Activated B cell treated with CpG ODN at 0.5 μM for 24 hours (primary cell): ENCODE results near the gene MCM8. TPM values are rescaled to one million over a fixed set of nuclear protein-coding genes. Genes with fewer than 3 reads are reported as not detected.

Experiments used
- ATAC-seq: fragments of 200-7000 bp; cut with Tn5 transposase; one replicate; pipeline ENCODE4 v1.10.0; 2021; ENCODE audit warnings: low read depth, mild to moderate bottlenecking, moderate library complexity
- CTCF ChIA-PET: fragments of 350-600 bp; sonication (Branson Sonifier 250); formaldehyde crosslinking; loops from one replicate; lab custom pipeline; 2021; ENCODE audit warnings: antibody characterized with exemption; lab: Charles Lee
- POLR2A ChIA-PET: fragments of 350-600 bp; sonication (Branson Sonifier 250); formaldehyde crosslinking; loops from one replicate; lab custom pipeline; 2021; ENCODE audit warnings: antibody characterized with exemption; lab: Charles Lee
- DNase-seq: peaks from one replicate; pipeline ENCODE4 v3.0.0; 2022
- H3K27ac Mint-ChIP-seq: one replicate; pipeline ENCODE4 v1.8.0; 2020; ENCODE audit warnings: mixed read lengths
- H3K27me3 Mint-ChIP-seq: one replicate; pipeline ENCODE4 v1.8.0; 2021; ENCODE audit warnings: mixed read lengths
- H3K36me3 Mint-ChIP-seq: one replicate; pipeline ENCODE4 v1.8.0; 2021; ENCODE audit warnings: low read depth, mixed read lengths
- H3K4me1 Mint-ChIP-seq: one replicate; pipeline ENCODE4 v1.8.0; 2021; ENCODE audit warnings: mixed read lengths
- H3K4me3 Mint-ChIP-seq: one replicate; pipeline ENCODE4 v1.8.0; 2020; ENCODE audit warnings: mild to moderate bottlenecking, mixed read lengths
- H3K9me3 Mint-ChIP-seq: one replicate; pipeline ENCODE4 v1.8.0; 2020; ENCODE audit warnings: mixed read lengths
- intact Hi-C: fragments of 100-400 bp; cut with micrococcal nuclease; formaldehyde crosslinking; loops from one replicate; pipeline ENCODE4 v1.15.1; 2024
- total RNA-seq: library from RNA; stranded (reverse); gene quantifications from 2 replicates; pipeline ENCODE4 v1.2.3, GENCODE V29; 2022
- TF ChIP-seq, protein P1 (sequence below): fragments of 200-600 bp; IDR thresholded peaks from one replicate; pipeline ENCODE4 v1.8.0; 2022; ENCODE audit warnings: antibody characterized with exemption, mild to moderate bottlenecking

MCM8 gene
- total RNA-seq, 1 donor from 2014 or later, result 13.0 TPM

DNA sequence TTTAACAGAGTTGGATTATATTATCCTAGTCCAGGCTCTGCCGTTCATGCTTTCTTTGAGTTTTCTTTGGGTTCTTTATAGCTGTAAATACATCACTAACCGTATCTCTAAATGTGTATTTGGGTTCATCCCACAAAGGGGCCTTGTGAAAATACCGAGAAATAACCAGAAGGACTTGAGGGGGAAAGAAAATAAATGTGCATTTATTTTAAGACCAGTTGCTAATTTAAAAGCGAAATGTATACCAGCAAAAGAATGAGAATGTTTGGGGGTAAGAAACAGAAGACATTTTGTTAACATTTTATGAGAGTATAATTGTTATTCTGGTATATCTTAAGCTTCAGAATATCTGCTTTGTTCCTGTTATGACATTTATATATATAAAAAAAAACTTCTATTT, 64.5 kb downstream of the MCM8 start:
- Mint-ChIP-seq H3K9me3 (no peaks in the 10 kb centered on the region), H3K4me3 (no peak overlapping the region), H3K27ac (no peak overlapping the region), H3K4me1 (no peaks in the 10 kb centered on the region), H3K27me3 (no peaks in the 10 kb centered on the region), H3K36me3 (peaks cover 78% of the 10 kb centered on the region)
- ChIA-PET POLR2A (interaction anchor here (0.6 kb wide), 1 partner anchor 491 kb away, joined by 4 read pairs; no protein-coding TSS in a partner anchor), CTCF (no interaction called here)
- no peak for DNase-seq
- intact Hi-C loops, result no loop called here
- TF ChIP-seq, protein P1, sequence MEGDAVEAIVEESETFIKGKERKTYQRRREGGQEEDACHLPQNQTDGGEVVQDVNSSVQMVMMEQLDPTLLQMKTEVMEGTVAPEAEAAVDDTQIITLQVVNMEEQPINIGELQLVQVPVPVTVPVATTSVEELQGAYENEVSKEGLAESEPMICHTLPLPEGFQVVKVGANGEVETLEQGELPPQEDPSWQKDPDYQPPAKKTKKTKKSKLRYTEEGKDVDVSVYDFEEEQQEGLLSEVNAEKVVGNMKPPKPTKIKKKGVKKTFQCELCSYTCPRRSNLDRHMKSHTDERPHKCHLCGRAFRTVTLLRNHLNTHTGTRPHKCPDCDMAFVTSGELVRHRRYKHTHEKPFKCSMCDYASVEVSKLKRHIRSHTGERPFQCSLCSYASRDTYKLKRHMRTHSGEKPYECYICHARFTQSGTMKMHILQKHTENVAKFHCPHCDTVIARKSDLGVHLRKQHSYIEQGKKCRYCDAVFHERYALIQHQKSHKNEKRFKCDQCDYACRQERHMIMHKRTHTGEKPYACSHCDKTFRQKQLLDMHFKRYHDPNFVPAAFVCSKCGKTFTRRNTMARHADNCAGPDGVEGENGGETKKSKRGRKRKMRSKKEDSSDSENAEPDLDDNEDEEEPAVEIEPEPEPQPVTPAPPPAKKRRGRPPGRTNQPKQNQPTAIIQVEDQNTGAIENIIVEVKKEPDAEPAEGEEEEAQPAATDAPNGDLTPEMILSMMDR, result no peak
- no peak for ATAC-seq

DNA sequence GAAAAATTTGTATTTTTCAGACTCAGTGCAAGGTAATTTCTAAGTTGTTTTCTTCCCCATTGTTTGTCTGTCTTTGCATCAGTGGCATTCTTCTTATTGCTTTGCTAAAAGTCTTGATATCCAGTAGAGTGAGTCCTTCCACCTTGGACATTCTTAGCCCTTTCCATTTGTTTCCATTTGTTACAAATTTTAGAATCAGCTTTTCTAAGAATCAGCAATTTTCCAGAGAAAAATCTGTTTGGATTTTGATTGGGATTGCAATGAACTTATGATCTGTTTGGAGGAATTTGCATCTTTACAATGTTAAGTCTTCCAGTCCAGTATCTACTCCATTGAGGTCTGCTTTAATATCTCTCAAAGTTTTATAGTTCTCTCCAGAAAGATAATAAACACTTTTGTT, 67.0 kb downstream of the MCM8 start:
- DNase-seq (no peak), ATAC-seq (no peak)
- H3K4me3 Mint-ChIP-seq, result no peak overlapping the region
- ChIA-PET POLR2A (no interaction called here), CTCF (no interaction called here)
- no peaks in the 10 kb centered on the region for H3K4me1 Mint-ChIP-seq
- TF ChIP-seq, protein P1, result no peak
- H3K36me3 Mint-ChIP-seq, result peaks cover 69% of the 10 kb centered on the region
- H3K9me3 Mint-ChIP-seq, result no peaks in the 10 kb centered on the region
- intact Hi-C loops, result no loop called here
- H3K27me3 Mint-ChIP-seq, result no peaks in the 10 kb centered on the region
- no peak overlapping the region for H3K27ac Mint-ChIP-seq

DNA sequence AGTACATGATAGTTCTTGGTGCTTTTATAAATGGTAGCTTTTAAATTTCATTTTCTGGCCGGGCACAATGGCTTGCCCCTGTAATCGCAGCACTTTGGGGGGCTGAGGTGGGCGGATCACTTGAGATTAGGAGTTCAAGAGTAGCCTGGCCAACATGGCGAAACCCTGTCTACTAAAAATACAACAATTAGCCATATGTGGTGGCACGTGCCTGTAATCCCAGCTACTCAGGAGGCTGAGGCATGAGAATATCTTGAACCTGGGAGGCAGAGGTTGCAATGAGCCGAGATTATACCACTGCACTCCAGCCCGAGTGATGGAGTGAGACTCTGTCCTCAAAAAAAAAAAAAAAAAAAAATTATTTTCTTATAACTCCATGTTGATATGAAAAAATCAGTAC, 67.4 kb downstream of the MCM8 start:
- Mint-ChIP-seq H3K27me3 (no peaks in the 10 kb centered on the region), H3K9me3 (no peaks in the 10 kb centered on the region), H3K4me1 (no peaks in the 10 kb centered on the region), H3K27ac (no peak overlapping the region), H3K4me3 (no peak overlapping the region), H3K36me3 (peaks cover 68% of the 10 kb centered on the region)
- DNase-seq, result no peak
- ChIA-PET POLR2A (no interaction called here), CTCF (no interaction called here)
- TF ChIP-seq, protein P1, result no peak
- ATAC-seq, result no peak
- intact Hi-C loops, result no loop called here

DNA sequence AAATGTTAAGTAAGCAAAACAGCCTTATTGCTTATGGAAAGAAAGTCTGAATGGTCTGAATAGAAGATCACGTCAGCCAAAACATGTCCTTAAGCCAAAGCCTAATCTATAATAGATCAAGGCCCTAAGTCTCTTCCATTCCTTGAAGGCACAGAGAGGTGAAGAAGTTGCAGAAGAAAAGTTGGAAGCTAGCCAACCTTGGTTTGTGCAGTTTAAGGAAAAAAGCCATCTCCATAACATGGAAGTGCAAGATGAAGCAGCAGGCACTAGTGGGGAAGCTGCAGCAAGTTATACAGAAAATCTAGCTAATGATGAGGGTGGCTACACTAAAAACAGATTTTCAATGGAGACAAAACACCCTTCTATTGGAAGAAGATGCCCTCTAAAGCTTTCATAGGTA, 74.3 kb downstream of the MCM8 start:
- Mint-ChIP-seq H3K27me3 (no peaks in the 10 kb centered on the region), H3K4me3 (no peak overlapping the region), H3K36me3 (peaks cover 64% of the 10 kb centered on the region), H3K9me3 (no peaks in the 10 kb centered on the region), H3K4me1 (no peaks in the 10 kb centered on the region), H3K27ac (no peak overlapping the region)
- DNase-seq (no peak), ATAC-seq (no peak)
- POLR2A ChIA-PET, result no interaction called here
- CTCF ChIA-PET, result no interaction called here
- TF ChIP-seq, protein P1, result no peak
- intact Hi-C loops, result no loop called here

DNA sequence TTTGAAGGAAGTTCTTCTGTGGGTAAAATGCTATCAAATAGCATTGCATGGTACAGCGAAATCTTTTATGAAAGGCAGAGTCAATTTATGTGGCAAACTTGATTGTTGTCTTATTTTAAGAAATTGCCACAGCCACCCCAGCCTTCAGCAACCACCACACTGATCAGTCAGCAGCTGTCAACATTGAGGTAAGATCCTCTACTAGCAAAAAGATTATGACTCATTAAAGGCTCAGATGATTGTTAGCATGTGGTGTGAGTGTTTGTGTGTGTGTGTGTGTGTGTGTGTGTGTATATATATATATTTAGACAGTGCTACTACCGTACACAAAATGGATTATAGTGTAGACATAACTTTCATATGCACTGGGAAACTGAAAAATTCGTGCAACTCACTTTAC, 75.6 kb downstream of the MCM8 start:
- TF ChIP-seq, protein P1, result no peak
- ChIA-PET POLR2A (no interaction called here), CTCF (no interaction called here)
- Mint-ChIP-seq H3K9me3 (no peaks in the 10 kb centered on the region), H3K36me3 (peaks cover 59% of the 10 kb centered on the region), H3K27ac (no peak overlapping the region), H3K4me1 (no peaks in the 10 kb centered on the region), H3K4me3 (no peak overlapping the region), H3K27me3 (no peaks in the 10 kb centered on the region)
- no peak for DNase-seq
- intact Hi-C loops, result no loop called here
- no peak for ATAC-seq
